Tongue (tissue), 2 donors: ENCODE results near the gene ACOX1. TPM values are rescaled to one million over a fixed set of nuclear protein-coding genes. Genes with fewer than 3 reads are reported as not detected.

Experiments
- DNase-seq: peaks from one replicate; pipeline ENCODE4 v3.0.0-alpha.2; 2015
- total RNA-seq: library from RNA; depleted of rRNA; stranded (reverse); fragments of >200 nt; gene quantifications from one replicate; pipeline ENCODE4 v1.2.3, GENCODE V29; 2014

Gene ACOX1
- total RNA-seq, 1 donor from 2014 or later, result 33.8 TPM

GRCh38 chr17:75891605-75892555, 87.1 kb downstream of the ACOX1 start:
- DNase-seq, result no peak

Other genes with a start within 250 kb of the ACOX1 start
- gene GALK1, start 214.0 kb downstream of the ACOX1 start, total RNA-seq, result 17.6 TPM
- gene UNK, start 194.4 kb downstream of the ACOX1 start, total RNA-seq, result 16.9 TPM
- gene UNC13D, start 134.8 kb downstream of the ACOX1 start, total RNA-seq, result 82.3 TPM
- gene WBP2, start 123.8 kb downstream of the ACOX1 start, total RNA-seq, result 22.9 TPM
- 54.2 TPM for gene TRIM47, start 100.6 kb downstream of the ACOX1 start, total RNA-seq
- 25.8 TPM for gene TRIM65, start 82.2 kb downstream of the ACOX1 start, total RNA-seq
- gene MRPL38, start 74.3 kb downstream of the ACOX1 start, total RNA-seq, result 62.1 TPM
- 9.8 TPM for gene FBF1, start 38.1 kb downstream of the ACOX1 start, total RNA-seq
- 13.4 TPM for gene TEN1, start 74 bp upstream of the ACOX1 start, total RNA-seq
- gene CDK3, start 21.7 kb upstream of the ACOX1 start, total RNA-seq, result 7.2 TPM
- 42.3 TPM for gene EVPL, start 48.1 kb upstream of the ACOX1 start, total RNA-seq
- gene SRP68, start 93.4 kb upstream of the ACOX1 start, total RNA-seq, result 50.0 TPM
- not detected for gene GALR2, start 95.6 kb upstream of the ACOX1 start, total RNA-seq
- gene ZACN, start 100.0 kb upstream of the ACOX1 start, total RNA-seq, result not detected
- gene EXOC7, start 124.6 kb upstream of the ACOX1 start, total RNA-seq, result 81.2 TPM
- 0.51 TPM for gene FOXJ1, start 162.1 kb upstream of the ACOX1 start, total RNA-seq